Thyroid gland (tissue), 4 donors: Measurements from ENCODE around the gene FAM76A. TPM values are rescaled to one million over a fixed set of nuclear protein-coding genes. Genes with fewer than 3 reads are reported as not detected.
"Not testable (repeated sequence)": the region's sequence is repeated elsewhere in the genome, so short reads cannot be mapped to it uniquely, and the experiment has no call there.

Source experiments
- DNase-seq, 2 donors: peaks; one replicate each; pipeline ENCODE4 v3.0.0-alpha.2; 2019
- H3K27ac ChIP-seq, 3 donors: fragments of 200-600 bp; sonication (generic); 1 replicate in 2 of 3; 2 replicates in 1 of 3; pipeline ENCODE4 v1.5.1; 2016 to 2019; ENCODE audit warnings: mild to moderate bottlenecking in 1 of 3, moderate library complexity in 1 of 3
- H3K27me3 ChIP-seq: fragments of 200-600 bp; sonication (generic); one replicate; pipeline ENCODE4 v1.5.1; 2019
- H3K36me3 ChIP-seq, 2 donors: fragments of 200-600 bp; sonication (generic); one replicate each; pipeline ENCODE4 v1.5.1; 2016 to 2019
- H3K4me1 ChIP-seq, 2 donors: fragments of 200-600 bp; sonication (generic); one replicate each; pipeline ENCODE4 v1.5.1; 2017 to 2019
- H3K4me3 ChIP-seq, 3 donors: fragments of 200-600 bp; sonication (generic); replicated peaks in 1 of 3; 1 replicate in 2 of 3; 2 replicates in 1 of 3; pipeline ENCODE4 v1.5.1; 2016; ENCODE audit warnings: mild to moderate bottlenecking in 1 of 3
- H3K9me3 ChIP-seq: fragments of 200-600 bp; sonication (generic); one replicate; pipeline ENCODE4 v1.5.1; 2017
- POLR2A ChIP-seq, 2 donors: fragments of 450-650 bp; IDR thresholded peaks; one replicate each; pipeline ENCODE4 v1.6.1; 2017; ENCODE audit warnings: antibody characterized with exemption in 2 of 2, mild to moderate bottlenecking in 2 of 2, moderate library complexity in 1 of 2
- WGBS, 2 donors: methylation state at CpG; one replicate each; pipeline ENCODE4 v1.1.5; 2017; 5-methylcytosine and 5-hydroxymethylcytosine counted together
- intact Hi-C: fragments of 100-400 bp; cut with DNase I; formaldehyde crosslinking; loops from one replicate; pipeline ENCODE4 v1.15.1; 2023
- total RNA-seq, 4 donors: library from RNA; depleted of rRNA; stranded (reverse); fragments of >200 nt; gene quantifications; one replicate each; pipeline ENCODE4 v1.2.3, GENCODE V29; 2016
- TF ChIP-seq, protein P1 (sequence below), 6 experiments: fragments of 200-600 bp in 3 of 6; fragments of 450-650 bp in 3 of 6; sonication (generic) in 3 of 6; IDR thresholded peaks; one replicate each; pipeline ENCODE4 v1.5.1; 2016 to 2019; ENCODE audit warnings: antibody characterized with exemption in 6 of 6, mild to moderate bottlenecking in 2 of 6, inconsistent platforms in 1 of 6, moderate library complexity in 1 of 6

The FAM76A gene
- total RNA-seq, 4 donors from 2014 or later, result 23.7 to 32.6 (median 30.7) TPM

DNA sequence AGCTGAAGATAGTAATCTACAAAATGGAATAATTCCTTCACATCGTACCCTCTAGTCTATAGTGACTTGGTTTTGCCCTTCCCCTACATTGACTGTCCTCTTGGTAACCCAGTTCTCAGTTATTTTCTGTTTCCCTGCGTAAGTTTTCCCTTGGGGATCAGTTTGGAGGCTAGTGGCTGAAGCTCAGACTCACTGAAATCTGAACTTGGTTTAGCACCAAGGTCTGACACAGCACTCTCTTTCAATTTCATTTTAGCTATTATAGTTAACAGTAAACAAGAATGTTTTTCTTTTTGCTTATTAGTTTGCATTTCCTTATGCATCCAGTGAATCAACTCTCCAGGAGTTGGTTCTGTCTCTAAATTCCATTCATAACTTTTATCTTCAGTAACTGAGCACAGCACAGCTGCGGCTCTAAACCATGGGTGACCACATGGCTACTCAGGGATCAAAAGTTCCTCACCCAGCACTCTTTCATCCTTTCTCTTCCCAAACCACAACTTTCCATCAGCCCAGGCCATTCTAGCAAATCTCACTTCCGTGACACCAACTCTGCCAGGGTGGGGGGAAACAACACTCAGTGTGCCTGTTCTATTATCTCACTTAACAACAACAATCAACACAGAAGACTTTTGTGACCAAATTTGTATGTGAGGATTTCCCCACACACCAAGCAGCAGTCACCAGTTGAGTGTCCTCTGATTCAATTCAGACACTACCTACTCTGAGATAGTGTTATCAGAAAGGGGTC, 36.2 kb upstream of the FAM76A start:
- TF ChIP-seq, protein P1, sequence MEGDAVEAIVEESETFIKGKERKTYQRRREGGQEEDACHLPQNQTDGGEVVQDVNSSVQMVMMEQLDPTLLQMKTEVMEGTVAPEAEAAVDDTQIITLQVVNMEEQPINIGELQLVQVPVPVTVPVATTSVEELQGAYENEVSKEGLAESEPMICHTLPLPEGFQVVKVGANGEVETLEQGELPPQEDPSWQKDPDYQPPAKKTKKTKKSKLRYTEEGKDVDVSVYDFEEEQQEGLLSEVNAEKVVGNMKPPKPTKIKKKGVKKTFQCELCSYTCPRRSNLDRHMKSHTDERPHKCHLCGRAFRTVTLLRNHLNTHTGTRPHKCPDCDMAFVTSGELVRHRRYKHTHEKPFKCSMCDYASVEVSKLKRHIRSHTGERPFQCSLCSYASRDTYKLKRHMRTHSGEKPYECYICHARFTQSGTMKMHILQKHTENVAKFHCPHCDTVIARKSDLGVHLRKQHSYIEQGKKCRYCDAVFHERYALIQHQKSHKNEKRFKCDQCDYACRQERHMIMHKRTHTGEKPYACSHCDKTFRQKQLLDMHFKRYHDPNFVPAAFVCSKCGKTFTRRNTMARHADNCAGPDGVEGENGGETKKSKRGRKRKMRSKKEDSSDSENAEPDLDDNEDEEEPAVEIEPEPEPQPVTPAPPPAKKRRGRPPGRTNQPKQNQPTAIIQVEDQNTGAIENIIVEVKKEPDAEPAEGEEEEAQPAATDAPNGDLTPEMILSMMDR (IDR thresholded peaks at IDR 0.05), result no peak
- no peak for TF ChIP-seq POLR2A (IDR thresholded peaks at IDR 0.05)
- H3K27me3 ChIP-seq, result no peaks in the 10 kb centered on the region
- intact Hi-C loops, result no loop called here
- no peaks in the 10 kb centered on the region for H3K9me3 ChIP-seq
- no peaks in the 10 kb centered on the region for H3K4me1 ChIP-seq
- no peak for DNase-seq
- 76% methylated on average over 4 of the region's 4 CpGs for WGBS, 2 donors
- no peak overlapping the region for H3K27ac ChIP-seq
- no peaks in the 10 kb centered on the region for H3K36me3 ChIP-seq
- H3K4me3 ChIP-seq, result no peak overlapping the region

DNA sequence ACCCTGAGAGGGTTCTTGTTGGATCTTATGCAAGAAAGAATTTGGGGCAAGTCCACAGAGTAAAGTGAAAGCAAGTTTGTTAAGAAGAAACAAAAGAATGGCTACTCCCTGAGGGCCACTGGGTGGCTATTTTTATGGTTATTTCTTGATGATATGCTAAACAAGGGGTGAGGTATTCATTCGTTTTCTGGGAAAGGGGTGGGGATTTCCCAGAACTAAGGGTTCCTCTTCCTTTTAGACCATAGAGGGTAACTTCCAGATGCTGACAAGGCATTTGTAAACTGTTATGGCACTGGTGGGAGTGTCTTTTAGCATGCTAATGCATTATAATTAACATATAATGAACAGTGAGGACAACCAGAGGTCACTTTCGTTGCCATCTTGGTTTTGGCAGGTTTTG, 35.6 kb upstream of the FAM76A start:
- Histone ChIP-seq H3K4me1 (no peaks in the 10 kb centered on the region), H3K36me3 (no peaks in the 10 kb centered on the region), H3K27me3 (no peaks in the 10 kb centered on the region), H3K27ac (no peak overlapping the region), H3K4me3 (no peak overlapping the region), H3K9me3 (no peaks in the 10 kb centered on the region)
- TF ChIP-seq, protein P1 (IDR thresholded peaks at IDR 0.05), result no peak
- TF ChIP-seq POLR2A (IDR thresholded peaks at IDR 0.05), result no peak
- intact Hi-C loops, result no loop called here
- no peak for DNase-seq
- WGBS, 2 donors, result 61 to 69% methylated on average over 2 of the region's 2 CpGs

DNA sequence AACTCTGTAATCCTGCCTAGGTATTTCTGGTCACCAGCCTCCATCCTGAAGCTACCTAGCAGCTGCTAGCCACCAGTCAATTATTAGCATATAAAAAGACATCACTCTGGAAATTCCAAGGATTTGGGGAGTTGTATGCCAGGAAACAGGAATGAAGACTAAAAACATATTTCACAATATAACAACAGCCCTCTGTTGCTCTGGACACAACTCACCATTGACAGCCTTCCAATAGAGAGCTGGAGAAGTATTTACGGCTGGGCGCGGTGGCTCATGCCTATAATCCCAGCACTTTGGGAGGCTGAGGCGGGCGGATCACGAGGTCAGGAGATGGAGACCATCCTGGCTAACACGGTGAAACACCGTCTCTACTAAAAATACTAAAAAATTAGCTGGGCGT, 28.9 kb upstream of the FAM76A start:
- 76 to 82% methylated on average over 9 of the region's 9 CpGs for WGBS, 2 donors
- H3K9me3 ChIP-seq, intact Hi-C loops, H3K27me3 ChIP-seq, H3K27ac ChIP-seq, H3K36me3 ChIP-seq, H3K4me1 ChIP-seq, H3K4me3 ChIP-seq, DNase-seq: not testable (repeated sequence)

DNA sequence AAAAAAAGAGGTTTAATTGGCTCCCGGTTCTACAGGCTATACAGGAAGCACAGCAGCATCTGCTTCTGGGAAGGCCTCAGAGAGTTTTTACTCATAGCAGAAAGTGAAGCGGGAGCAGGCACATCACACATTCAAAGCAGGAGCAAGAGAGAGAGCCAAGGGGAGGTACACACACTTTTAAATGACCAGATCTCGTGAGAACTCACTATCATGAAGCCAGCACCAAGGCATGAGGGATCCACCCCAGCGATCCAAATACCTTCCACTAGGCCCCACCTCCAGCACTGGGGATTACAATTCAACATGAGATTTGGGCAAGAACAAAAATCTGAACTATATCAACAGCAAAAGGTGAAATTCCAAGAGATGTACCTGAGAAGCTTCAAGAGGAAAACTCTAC, 20.8 kb upstream of the FAM76A start:
- Histone ChIP-seq H3K27me3 (no peaks in the 10 kb centered on the region), H3K9me3 (no peaks in the 10 kb centered on the region), H3K4me3 (no peak overlapping the region), H3K4me1 (no peaks in the 10 kb centered on the region), H3K36me3 (no peaks in the 10 kb centered on the region), H3K27ac (no peak overlapping the region)
- intact Hi-C loops, result no loop called here
- DNase-seq, result no peak
- WGBS, 2 donors, result 82 to 91% methylated on average over 4 of the region's 4 CpGs
- no peak for TF ChIP-seq POLR2A (IDR thresholded peaks at IDR 0.05)
- TF ChIP-seq, protein P1 (IDR thresholded peaks at IDR 0.05), result no peak

DNA sequence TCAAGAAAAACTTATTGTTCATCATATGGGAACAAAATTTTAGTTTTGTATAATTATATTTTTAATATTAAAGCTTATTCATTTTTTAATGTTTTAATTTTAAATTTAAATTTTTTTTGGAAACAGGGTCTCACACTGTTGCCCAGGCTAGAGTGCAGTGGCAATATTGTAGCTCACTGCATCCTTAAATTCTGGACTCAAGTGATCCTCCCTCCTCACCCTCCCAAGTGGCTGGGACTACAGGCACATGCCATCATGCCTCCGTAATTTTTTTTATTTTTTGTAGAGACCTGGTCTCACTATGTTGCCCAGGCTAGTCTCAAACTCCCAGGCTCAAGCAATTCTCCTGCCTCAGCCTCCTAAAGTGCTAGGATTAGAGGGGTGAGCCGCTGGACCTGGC, 20.2 kb upstream of the FAM76A start:
- H3K27me3 ChIP-seq, result no peaks in the 10 kb centered on the region
- no peak overlapping the region for H3K27ac ChIP-seq
- no peaks in the 10 kb centered on the region for H3K9me3 ChIP-seq
- WGBS, 2 donors, result 80 to 84% methylated on average over 2 of the region's 2 CpGs
- H3K4me1 ChIP-seq, result no peaks in the 10 kb centered on the region
- DNase-seq, result no peak
- H3K36me3 ChIP-seq, result no peaks in the 10 kb centered on the region
- TF ChIP-seq, protein P1 (IDR thresholded peaks at IDR 0.05), result no peak
- TF ChIP-seq POLR2A (IDR thresholded peaks at IDR 0.05), result no peak
- intact Hi-C loops, result no loop called here
- no peak overlapping the region for H3K4me3 ChIP-seq
